HG02798 (cell line): ENCODE data around the gene C17orf107.
"Not testable (repeated sequence)": the region's sequence is repeated elsewhere in the genome, so short reads cannot be mapped to it uniquely, and the experiment has no call there.

Source experiments
- ATAC-seq: cut with Tn5 transposase; IDR thresholded peaks from one replicate; pipeline ENCODE4 v1.9.1; 2021; ENCODE audit warnings: mild to moderate bottlenecking; ENCODE audit not compliant: unreplicated experiment, poor library complexity

The C17orf107 gene

DNA sequence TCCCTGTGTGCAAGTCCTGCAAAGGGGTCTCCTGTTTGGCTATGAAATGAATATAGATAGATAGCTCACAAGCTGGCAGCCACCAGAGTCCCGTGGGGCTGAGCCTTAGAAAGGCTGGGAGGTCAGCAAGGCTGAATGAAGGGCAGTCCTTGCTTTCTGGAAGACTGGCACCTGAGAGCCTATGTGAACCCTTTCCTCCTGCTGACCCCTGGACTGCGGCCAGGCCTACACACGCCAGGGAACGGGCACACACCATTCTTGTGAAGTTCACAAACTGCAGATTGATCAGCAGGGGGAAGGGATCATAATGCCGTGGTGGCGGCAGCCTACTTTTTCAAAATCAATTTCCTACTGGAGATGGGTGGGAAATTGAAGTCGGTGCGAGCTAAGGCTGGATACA is 985 bp upstream of the C17orf107 start:
- ATAC-seq: no peak

GRCh38 chr17:4898927-4899326 is 409 bp upstream of the C17orf107 start:
- no peak for ATAC-seq

DNA sequence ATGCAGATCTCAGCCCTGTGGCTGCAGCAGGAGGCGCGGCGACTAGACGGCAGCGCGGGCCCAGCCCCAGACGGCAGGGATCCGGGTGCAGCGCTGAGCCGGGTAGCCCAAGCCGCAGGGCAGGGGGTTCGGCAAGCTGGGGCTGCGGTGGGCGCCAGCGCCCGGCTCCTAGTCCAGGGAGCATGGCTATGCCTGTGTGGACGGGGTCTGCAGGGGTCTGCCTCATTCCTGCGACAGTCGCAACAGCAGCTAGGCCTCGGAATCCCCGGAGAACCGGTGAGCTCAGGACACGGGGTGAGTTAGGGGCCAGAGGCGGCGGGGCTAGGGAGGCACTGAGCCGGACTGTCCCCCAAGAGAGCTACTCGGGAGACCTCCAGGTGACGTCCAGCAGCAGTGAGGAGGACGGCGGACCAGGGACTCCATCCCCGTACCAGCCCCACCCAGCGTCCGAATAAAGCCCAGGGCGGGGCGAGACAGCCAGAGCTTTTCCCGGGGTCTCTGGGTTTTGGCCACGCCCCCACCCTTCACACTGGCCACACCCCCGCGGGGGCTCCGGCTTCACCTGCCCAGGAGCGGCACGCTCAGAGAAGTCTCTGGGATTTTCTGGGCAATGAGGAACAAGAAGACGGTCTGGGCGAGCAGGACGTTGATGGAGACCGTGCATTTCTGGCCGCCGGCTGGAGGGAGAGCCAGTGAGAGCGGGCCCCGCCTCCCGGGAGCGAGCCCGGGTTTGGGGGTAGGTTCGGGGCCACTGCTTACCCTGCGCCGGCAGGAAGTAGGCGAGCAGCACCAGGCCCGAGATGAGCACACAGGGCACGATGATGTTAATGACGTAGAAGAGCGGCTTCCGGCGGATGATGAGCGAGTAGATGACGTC is 1.1 kb downstream of the C17orf107 start:
- ATAC-seq: no peak

DNA sequence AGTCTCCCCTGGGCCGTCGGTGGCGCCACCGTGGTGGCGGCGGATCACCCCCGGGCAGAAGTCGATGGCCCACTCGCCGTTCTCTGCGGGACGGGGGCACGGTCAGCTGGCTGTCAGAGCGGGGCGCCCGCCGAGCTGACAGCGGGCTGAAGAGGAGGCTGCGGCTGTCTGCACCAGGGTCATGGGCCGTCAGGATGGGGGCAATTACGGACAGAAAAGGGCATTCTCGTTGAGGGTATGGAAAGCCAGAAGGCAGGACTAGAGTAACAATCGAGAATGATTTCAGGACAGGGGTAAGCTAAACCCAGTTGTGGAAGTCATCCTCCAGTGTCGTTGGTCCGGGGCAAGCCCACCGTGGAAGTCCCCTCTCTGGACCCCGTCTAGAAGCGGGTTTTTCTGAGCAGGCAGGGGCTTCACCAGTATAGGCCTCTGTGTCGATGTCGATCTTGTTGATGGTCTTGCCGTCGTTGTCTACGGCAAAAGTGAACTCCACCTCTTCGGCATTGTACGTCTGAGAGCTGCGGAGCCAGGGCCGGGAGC is 1.8 kb downstream of the C17orf107 start:
- no peak for ATAC-seq

DNA sequence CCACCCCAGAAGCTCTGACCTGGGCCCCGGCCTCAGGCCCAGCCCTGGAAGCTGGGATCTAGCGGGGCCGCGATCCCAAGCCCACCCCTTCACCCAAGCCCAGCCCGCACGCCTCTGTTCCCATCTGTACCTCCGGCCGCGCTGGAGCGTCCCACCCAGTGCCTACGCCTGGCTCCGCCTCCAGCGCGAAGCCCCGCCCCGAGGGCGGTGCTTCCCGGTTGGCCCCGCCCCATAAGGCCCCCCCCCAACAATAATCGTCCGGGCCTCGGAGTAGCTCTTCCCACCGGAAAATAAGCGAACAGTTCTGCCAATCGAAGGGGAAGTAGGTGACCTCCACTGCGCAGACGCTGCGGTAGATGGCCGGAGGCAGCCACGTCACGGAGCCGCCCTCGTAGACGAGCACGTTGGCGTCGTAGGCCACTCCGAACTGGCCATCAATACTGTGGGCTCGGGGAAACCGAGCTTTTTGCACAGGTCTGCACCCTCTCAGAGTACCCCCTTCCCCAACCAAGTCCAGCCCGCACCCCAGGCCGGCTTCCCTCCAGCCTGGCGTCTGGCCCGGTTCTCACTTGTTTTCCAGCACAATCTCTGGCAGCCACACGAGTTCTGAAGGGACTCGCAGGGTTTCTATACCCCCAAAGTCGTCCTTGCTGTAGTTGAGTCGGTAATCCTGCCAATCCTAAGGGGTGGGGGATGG is 2.5 kb downstream of the C17orf107 start:
- no peak for ATAC-seq

- ATAC-seq: no peak
Measured at GRCh38 chr17:4902540-4902939, 3.2 kb downstream of the C17orf107 start.

DNA sequence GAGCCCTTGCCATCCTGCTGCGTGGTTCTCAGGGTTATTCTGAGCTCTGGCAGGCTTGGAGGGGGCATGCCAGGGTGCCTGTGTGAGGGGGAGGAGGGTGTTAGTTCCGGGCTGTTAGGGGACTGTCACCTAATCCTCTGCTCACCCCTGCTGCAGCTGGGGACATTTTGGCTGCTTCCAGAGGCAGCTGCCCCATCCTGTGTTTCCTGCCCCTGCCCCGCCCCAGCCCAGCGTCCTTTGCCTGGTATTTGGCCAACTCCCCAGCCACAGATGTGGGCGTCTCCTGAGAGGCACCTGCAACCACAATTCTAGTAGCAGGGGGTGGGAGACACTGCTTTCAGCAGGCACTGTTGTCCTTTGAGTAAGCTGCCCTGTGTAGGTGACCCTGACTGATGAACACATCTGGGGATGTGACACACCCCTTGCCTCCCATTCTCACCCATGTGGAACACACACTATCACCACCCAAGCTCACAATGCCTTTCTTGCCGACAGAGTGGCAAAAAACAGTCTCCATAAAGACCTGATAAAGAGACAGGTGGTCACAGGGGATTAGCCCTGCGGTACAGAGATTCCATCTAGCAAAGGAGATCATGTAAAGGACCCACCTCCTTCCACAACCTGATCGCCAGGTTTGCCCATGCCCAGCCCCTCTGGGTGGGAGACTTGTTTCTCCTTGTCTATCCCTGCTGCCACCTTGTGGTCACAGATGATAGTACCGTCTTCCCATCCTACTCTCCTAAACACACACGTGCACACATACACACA is 3.9 kb downstream of the C17orf107 start, which contains the start of gene CHRNE:
TSS of gene CHRNE (minus strand) at position 48 of the 768 bp plus-strand sequence. CDS start at position 13, 35 bp downstream.
- no peak for ATAC-seq

DNA sequence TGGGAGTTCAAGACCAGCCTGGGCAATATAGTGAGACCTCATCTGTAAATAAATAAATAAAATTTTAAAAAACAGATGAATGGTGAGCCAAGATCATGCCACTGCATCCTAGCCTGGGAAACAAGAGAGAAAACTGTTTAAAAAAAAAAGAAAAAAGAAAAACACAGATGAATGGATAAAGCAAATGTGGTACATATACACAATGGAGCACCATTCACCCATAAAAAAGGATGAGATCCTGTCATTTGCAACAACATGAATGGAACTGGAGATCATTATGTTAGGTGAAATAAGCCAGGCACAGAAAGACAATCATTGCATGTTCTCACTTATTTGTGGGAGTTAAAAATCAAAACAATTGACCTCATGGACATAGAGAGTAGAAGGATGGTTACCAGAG is 7.3 kb downstream of the C17orf107 start:
- not testable (repeated sequence) for ATAC-seq

GRCh38 chr17:4908301-4908700 is 9.0 kb downstream of the C17orf107 start:
- no peak for ATAC-seq

DNA sequence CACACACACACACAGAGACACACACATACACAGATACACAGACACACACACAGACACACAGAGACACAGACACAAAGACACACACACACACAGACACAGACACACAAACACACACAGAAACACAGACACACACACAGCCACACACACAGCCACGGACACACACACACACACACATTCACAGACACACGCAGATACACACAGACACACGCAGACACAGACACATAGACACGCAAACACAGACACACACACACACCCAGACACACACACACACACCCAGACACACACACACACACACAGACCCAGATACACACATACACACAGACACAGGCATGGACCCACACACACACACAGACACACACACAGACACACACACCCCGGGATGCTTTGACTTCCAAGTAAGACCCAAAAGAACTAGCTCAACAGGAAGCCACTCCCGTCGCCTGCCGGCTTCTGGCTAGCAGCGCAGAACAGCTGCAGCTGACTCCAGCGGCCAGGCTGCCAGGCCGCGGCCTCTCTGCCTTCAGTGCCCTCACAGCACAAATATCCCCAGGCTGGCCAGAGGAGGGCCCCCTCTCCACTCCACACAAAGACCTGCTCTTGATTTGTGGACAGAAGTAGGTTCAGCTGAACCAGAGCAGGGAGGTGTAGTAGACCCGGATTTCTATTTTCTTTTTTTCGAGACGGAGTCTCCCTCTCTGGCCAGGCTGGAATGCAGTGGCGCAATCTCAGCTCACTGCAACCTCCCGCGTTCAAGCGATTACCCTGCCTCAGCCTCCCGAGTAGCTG is 9.6 kb downstream of the C17orf107 start:
- no peak for ATAC-seq

DNA sequence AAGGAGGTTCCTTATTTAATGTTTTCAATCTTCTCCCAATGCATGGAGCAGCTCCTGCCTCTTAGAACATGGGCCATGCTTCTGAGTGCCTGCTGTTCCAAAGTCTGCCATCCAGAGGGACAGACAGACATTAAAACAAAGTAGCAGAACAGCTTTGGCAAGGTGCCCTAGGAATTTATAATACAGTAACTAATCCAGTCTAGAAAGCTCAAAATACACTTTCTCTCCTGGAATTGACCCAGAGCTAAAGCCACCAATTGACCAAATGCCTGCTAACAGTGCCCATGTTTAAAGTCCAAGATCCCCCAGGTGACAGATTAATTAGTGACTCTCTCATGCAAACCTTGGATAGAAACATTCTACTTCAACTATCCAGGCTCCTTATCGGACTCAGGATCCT is 14.7 kb downstream of the C17orf107 start:
- ATAC-seq: no peak

- ATAC-seq: not testable (repeated sequence)
Measured at GRCh38 chr17:4914551-4914950, 15.2 kb downstream of the C17orf107 start.

- ATAC-seq: no peak
Measured at GRCh38 chr17:4919511-4920047, 20.2 kb downstream of the C17orf107 start.

DNA sequence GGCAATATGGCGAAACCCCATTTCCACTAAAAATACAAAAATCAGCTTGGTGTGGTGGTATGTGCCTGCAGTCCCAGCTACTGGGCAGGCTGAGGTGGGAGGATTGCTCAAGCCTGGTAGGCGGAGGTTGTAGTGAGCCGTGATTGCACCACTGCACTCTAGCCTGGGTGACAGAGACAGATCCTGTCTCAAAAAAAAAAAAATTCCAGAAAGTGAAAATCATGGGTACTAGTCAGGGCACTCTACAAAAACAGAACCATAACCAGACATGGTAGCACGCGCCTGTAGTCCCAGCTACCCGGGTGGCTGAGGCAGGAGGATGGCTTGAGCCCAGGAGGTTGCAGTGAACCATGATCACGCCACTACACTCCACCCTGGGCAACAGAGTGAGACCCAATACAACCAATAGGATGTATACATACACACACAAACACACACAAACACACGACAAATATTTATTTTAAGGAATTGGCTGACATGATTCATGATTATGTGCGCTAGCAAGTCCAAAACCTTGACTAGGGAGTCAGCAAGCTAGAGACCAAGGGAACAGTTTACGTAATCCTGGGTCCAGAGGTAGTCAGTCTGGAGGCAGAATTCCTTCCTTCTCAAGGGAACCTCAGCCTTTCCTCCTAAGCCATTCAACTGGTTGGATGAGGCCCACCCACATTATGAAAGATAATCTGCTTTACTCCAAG is 21.2 kb downstream of the C17orf107 start:
- ATAC-seq: no peak

GRCh38 chr17:4921320-4921719 is 22.0 kb downstream of the C17orf107 start:
- ATAC-seq: no peak

GRCh38 chr17:4926577-4927335 is 27.4 kb downstream of the C17orf107 start:
- ATAC-seq: not testable (repeated sequence)

GRCh38 chr17:4928881-4929280 is 29.5 kb downstream of the C17orf107 start:
- no peak for ATAC-seq

GRCh38 chr17:4931963-4932362 is 32.6 kb downstream of the C17orf107 start, which contains the start of gene GP1BA:
Gene GP1BA, plus strand, starts transcription at chr17:4932277. Its CDS starts 328 bp downstream, at chr17:4932605.
- ATAC-seq: no peak
